ENCODE data around the gene PRM1.

PRM1 gene

GRCh38 chr16:11234884-11235702 is 46.0 kb downstream of the PRM1 start:
- no peaks in the 10 kb centered on the region for H3K27me3 ChIP-seq (replicated peaks; ENCODE audit: control insufficient read depth, insufficient read depth, low read length, poor library complexity, severe bottlenecking)
- H3K27ac ChIP-seq (ENCODE audit: insufficient read depth, low read length, poor library complexity, severe bottlenecking), result no peak overlapping the region
- no peak for DNase-seq
- H3K36me3 ChIP-seq (ENCODE audit: control insufficient read depth, insufficient read depth, low read length), result no peaks in the 10 kb centered on the region
- no peaks in the 10 kb centered on the region for H3K9me3 ChIP-seq (ENCODE audit: control insufficient read depth, low read length)
- H3K4me1 ChIP-seq (ENCODE audit: control insufficient read depth, insufficient read depth, low read length, poor library complexity, severe bottlenecking), result peaks cover 31% of the 10 kb centered on the region
- H3K4me3 ChIP-seq (ENCODE audit: insufficient read depth, low read depth, low read length, poor library complexity, severe bottlenecking), result no peak overlapping the region

- Histone ChIP-seq H3K4me3 (ENCODE audit: insufficient read depth, low read depth, low read length, poor library complexity, severe bottlenecking) (no peak overlapping the region), H3K9me3 (ENCODE audit: control insufficient read depth, low read length) (no peaks in the 10 kb centered on the region), H3K27me3 (replicated peaks; ENCODE audit: control insufficient read depth, insufficient read depth, low read length, poor library complexity, severe bottlenecking) (no peaks in the 10 kb centered on the region), H3K27ac (ENCODE audit: insufficient read depth, low read length, poor library complexity, severe bottlenecking) (peak overlapping the region; percentile 88), H3K4me1 (ENCODE audit: control insufficient read depth, insufficient read depth, low read length, poor library complexity, severe bottlenecking) (peaks cover 29% of the 10 kb centered on the region), H3K36me3 (ENCODE audit: control insufficient read depth, insufficient read depth, low read length) (no peaks in the 10 kb centered on the region)
- peak in 2 of 3 donors; percentile 25 to 42 for DNase-seq
These were observed 47.3 kb downstream of the PRM1 start for GRCh38 chr16:11233727-11234376.

GRCh38 chr16:11232852-11233726 is 48.0 kb downstream of the PRM1 start:
- H3K27ac ChIP-seq (ENCODE audit: insufficient read depth, low read length, poor library complexity, severe bottlenecking), result peak overlapping the region; percentile 88

GRCh38 chr16:11232302-11232851 is 48.8 kb downstream of the PRM1 start:
- H3K27me3 ChIP-seq (replicated peaks; ENCODE audit: control insufficient read depth, insufficient read depth, low read length, poor library complexity, severe bottlenecking), result no peaks in the 10 kb centered on the region
- H3K27ac ChIP-seq (ENCODE audit: insufficient read depth, low read length, poor library complexity, severe bottlenecking), result peak overlapping the region; percentile 88
- H3K9me3 ChIP-seq (ENCODE audit: control insufficient read depth, low read length), result no peaks in the 10 kb centered on the region
- no peak overlapping the region for H3K4me3 ChIP-seq (ENCODE audit: insufficient read depth, low read depth, low read length, poor library complexity, severe bottlenecking)
- H3K36me3 ChIP-seq (ENCODE audit: control insufficient read depth, insufficient read depth, low read length), result no peaks in the 10 kb centered on the region
- no peak for DNase-seq
- peaks cover 29% of the 10 kb centered on the region for H3K4me1 ChIP-seq (ENCODE audit: control insufficient read depth, insufficient read depth, low read length, poor library complexity, severe bottlenecking)

More at GRCh38 chr16:11232852-11233726, 48.0 kb downstream of the PRM1 start:
- Histone ChIP-seq H3K4me3 (ENCODE audit: insufficient read depth, low read depth, low read length, poor library complexity, severe bottlenecking) (no peak overlapping the region), H3K4me1 (ENCODE audit: control insufficient read depth, insufficient read depth, low read length, poor library complexity, severe bottlenecking) (peaks cover 29% of the 10 kb centered on the region), H3K9me3 (ENCODE audit: control insufficient read depth, low read length) (no peaks in the 10 kb centered on the region), H3K36me3 (ENCODE audit: control insufficient read depth, insufficient read depth, low read length) (no peaks in the 10 kb centered on the region), H3K27me3 (replicated peaks; ENCODE audit: control insufficient read depth, insufficient read depth, low read length, poor library complexity, severe bottlenecking) (no peaks in the 10 kb centered on the region)
- peak; percentile 72 to 78 (median 73) for DNase-seq

- Histone ChIP-seq H3K9me3 (ENCODE audit: control insufficient read depth, low read length) (no peaks in the 10 kb centered on the region), H3K27ac (ENCODE audit: insufficient read depth, low read length, poor library complexity, severe bottlenecking) (no peak overlapping the region), H3K4me3 (ENCODE audit: insufficient read depth, low read depth, low read length, poor library complexity, severe bottlenecking) (no peak overlapping the region), H3K36me3 (ENCODE audit: control insufficient read depth, insufficient read depth, low read length) (no peaks in the 10 kb centered on the region), H3K27me3 (replicated peaks; ENCODE audit: control insufficient read depth, insufficient read depth, low read length, poor library complexity, severe bottlenecking) (no peaks in the 10 kb centered on the region), H3K4me1 (ENCODE audit: control insufficient read depth, insufficient read depth, low read length, poor library complexity, severe bottlenecking) (peaks cover 29% of the 10 kb centered on the region)
- DNase-seq, result no peak
These were observed 49.7 kb downstream of the PRM1 start for GRCh38 chr16:11231367-11231970.
